ENCODE measurements around the gene HADHB.

- no peak for TF ChIP-seq FOXM1 (IDR thresholded peaks at IDR 0.05; ENCODE audit: borderline replicate concordance, low read depth)
- TF ChIP-seq TCF12 (IDR thresholded peaks at IDR 0.05; ENCODE audit: low read depth), result no peak
- no peak for TF ChIP-seq TAF1 (IDR thresholded peaks at IDR 0.05; ENCODE audit: low read depth)
- TF ChIP-seq MAX (IDR thresholded peaks at IDR 0.05), result no peak
- TF ChIP-seq, protein P1, sequence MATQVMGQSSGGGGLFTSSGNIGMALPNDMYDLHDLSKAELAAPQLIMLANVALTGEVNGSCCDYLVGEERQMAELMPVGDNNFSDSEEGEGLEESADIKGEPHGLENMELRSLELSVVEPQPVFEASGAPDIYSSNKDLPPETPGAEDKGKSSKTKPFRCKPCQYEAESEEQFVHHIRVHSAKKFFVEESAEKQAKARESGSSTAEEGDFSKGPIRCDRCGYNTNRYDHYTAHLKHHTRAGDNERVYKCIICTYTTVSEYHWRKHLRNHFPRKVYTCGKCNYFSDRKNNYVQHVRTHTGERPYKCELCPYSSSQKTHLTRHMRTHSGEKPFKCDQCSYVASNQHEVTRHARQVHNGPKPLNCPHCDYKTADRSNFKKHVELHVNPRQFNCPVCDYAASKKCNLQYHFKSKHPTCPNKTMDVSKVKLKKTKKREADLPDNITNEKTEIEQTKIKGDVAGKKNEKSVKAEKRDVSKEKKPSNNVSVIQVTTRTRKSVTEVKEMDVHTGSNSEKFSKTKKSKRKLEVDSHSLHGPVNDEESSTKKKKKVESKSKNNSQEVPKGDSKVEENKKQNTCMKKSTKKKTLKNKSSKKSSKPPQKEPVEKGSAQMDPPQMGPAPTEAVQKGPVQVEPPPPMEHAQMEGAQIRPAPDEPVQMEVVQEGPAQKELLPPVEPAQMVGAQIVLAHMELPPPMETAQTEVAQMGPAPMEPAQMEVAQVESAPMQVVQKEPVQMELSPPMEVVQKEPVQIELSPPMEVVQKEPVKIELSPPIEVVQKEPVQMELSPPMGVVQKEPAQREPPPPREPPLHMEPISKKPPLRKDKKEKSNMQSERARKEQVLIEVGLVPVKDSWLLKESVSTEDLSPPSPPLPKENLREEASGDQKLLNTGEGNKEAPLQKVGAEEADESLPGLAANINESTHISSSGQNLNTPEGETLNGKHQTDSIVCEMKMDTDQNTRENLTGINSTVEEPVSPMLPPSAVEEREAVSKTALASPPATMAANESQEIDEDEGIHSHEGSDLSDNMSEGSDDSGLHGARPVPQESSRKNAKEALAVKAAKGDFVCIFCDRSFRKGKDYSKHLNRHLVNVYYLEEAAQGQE (IDR thresholded peaks at IDR 0.05; ENCODE audit: low read depth), result no peak
- TF ChIP-seq CEBPB (IDR thresholded peaks at IDR 0.05), result no peak
- TF ChIP-seq EP300 (IDR thresholded peaks at IDR 0.05; ENCODE audit: borderline replicate concordance), result no peak
- no peak for TF ChIP-seq USF1 (IDR thresholded peaks at IDR 0.05)
- no peak for TF ChIP-seq ZBTB7A (IDR thresholded peaks at IDR 0.05; ENCODE audit: low read depth)
- no peak for TF ChIP-seq CREB1 (IDR thresholded peaks at IDR 0.05; ENCODE audit: low read depth)
- no peak for TF ChIP-seq YY1 (IDR thresholded peaks at IDR 0.05; ENCODE audit: low read depth)
Observed at GRCh38 chr2:26316845-26317244, 72.1 kb downstream of the HADHB start.
